Upper lobe of right lung (tissue), 1 donor: ENCODE measurements around the gene CPED1. TPM values are rescaled to one million over a fixed set of nuclear protein-coding genes. Genes with fewer than 3 reads are reported as not detected.

Experiments
- ATAC-seq: fragments of 200-7000 bp; cut with Tn5 transposase; one replicate; pipeline ENCODE4 v1.9.1; 2020; ENCODE audit warnings: mild to moderate bottlenecking, moderate library complexity
- DNase-seq: peaks from one replicate; pipeline ENCODE4 v3.0.0-alpha.2; 2020
- H3K27ac ChIP-seq: fragments of 200-600 bp; one replicate; pipeline ENCODE4 v1.8.0; 2022
- H3K27me3 ChIP-seq: fragments of 200-600 bp; one replicate; pipeline ENCODE4 v1.8.0; 2022; ENCODE audit warnings: mild to moderate bottlenecking
- H3K36me3 ChIP-seq: fragments of 200-600 bp; one replicate; pipeline ENCODE4 v1.8.0; 2022
- H3K4me1 ChIP-seq: fragments of 200-600 bp; one replicate; pipeline ENCODE4 v1.8.0; 2022
- H3K4me3 ChIP-seq: fragments of 200-600 bp; one replicate; pipeline ENCODE4 v1.8.0; 2022; ENCODE audit warnings: mild to moderate bottlenecking
- H3K9me3 ChIP-seq: fragments of 200-600 bp; one replicate; pipeline ENCODE4 v1.8.0; 2022
- CTCF ChIP-seq: fragments of 200-600 bp; IDR thresholded peaks from one replicate; pipeline ENCODE4 v1.8.0; 2022; ENCODE audit warnings: antibody characterized with exemption
- intact Hi-C: fragments of 100-400 bp; cut with DNase I; formaldehyde crosslinking; loops from one replicate; pipeline ENCODE4 v1.11.0; 2022
- total RNA-seq: library from RNA; stranded (reverse); fragmentation: NEBNext Ultra II Directional; extraction: Animal tissue kit (Norgen Biotek cat#: 25700); gene quantifications from one replicate; pipeline ENCODE4 v1.2.1, GENCODE V29; 2021
- donor health status: DM: no; HTN: yes; CAD: no; lungs with severe emphysema.

The CPED1 gene
- total RNA-seq, 1 donor from 2014 or later, result 39.2 TPM

- intact Hi-C loops, result no loop called here
- Histone ChIP-seq H3K9me3 (no peaks in the 10 kb centered on the region), H3K27ac (no peak overlapping the region), H3K4me3 (no peak overlapping the region), H3K36me3 (no peaks in the 10 kb centered on the region), H3K4me1 (peaks cover 31% of the 10 kb centered on the region), H3K27me3 (no peaks in the 10 kb centered on the region)
- ATAC-seq (no peak), DNase-seq (no peak)
- no peak for TF ChIP-seq CTCF
These were observed 10.0 kb downstream of the CPED1 start for GRCh38 chr7:120998520-120998919.

- Histone ChIP-seq H3K36me3 (no peaks in the 10 kb centered on the region), H3K9me3 (no peaks in the 10 kb centered on the region), H3K27ac (no peak overlapping the region), H3K4me1 (peaks cover 27% of the 10 kb centered on the region), H3K4me3 (no peak overlapping the region), H3K27me3 (no peaks in the 10 kb centered on the region)
- intact Hi-C loops, result no loop called here
- no peak for TF ChIP-seq CTCF
- DNase-seq (no peak), ATAC-seq (no peak)
These were observed 10.6 kb downstream of the CPED1 start for GRCh38 chr7:120998996-120999565.

GRCh38 chr7:121000081-121000983, 11.8 kb downstream of the CPED1 start:
- intact Hi-C loops, result no loop called here
- Histone ChIP-seq H3K4me1 (peaks cover 25% of the 10 kb centered on the region), H3K36me3 (no peaks in the 10 kb centered on the region), H3K9me3 (no peaks in the 10 kb centered on the region), H3K27me3 (no peaks in the 10 kb centered on the region), H3K27ac (no peak overlapping the region), H3K4me3 (no peak overlapping the region)
- TF ChIP-seq CTCF, result no peak
- no peak for DNase-seq
- no peak for ATAC-seq

GRCh38 chr7:121001234-121001906, 12.9 kb downstream of the CPED1 start:
- intact Hi-C loops, result no loop called here
- DNase-seq (no peak), ATAC-seq (no peak)
- H3K27me3 ChIP-seq, result no peaks in the 10 kb centered on the region
- peaks cover 20% of the 10 kb centered on the region for H3K4me1 ChIP-seq
- no peak overlapping the region for H3K27ac ChIP-seq
- H3K9me3 ChIP-seq, result no peaks in the 10 kb centered on the region
- H3K36me3 ChIP-seq, result no peaks in the 10 kb centered on the region
- TF ChIP-seq CTCF, result no peak
- no peak overlapping the region for H3K4me3 ChIP-seq

GRCh38 chr7:121002048-121002756, 13.7 kb downstream of the CPED1 start:
- peaks cover 15% of the 10 kb centered on the region for H3K4me1 ChIP-seq
- H3K27me3 ChIP-seq, result no peaks in the 10 kb centered on the region
- ATAC-seq, result no peak
- H3K9me3 ChIP-seq, result no peaks in the 10 kb centered on the region
- H3K27ac ChIP-seq, result no peak overlapping the region
- no peak for DNase-seq
- no peak for TF ChIP-seq CTCF
- no peak overlapping the region for H3K4me3 ChIP-seq
- H3K36me3 ChIP-seq, result no peaks in the 10 kb centered on the region
- intact Hi-C loops, result no loop called here
